GM12891 (cell line): Measurements from ENCODE around the gene ARHGAP33.

Experiments
- PAX5 ChIP-seq: IDR thresholded peaks from 2 replicates; pipeline ENCODE4 v1.6.1; 2011; ENCODE audit warnings: low read length, moderate library complexity, mild to moderate bottlenecking; ENCODE audit not compliant: insufficient read depth, severe bottlenecking
- POLR2A ChIP-seq: IDR thresholded peaks from 2 replicates; pipeline ENCODE4 v1.6.1; 2011; ENCODE audit warnings: low read depth, low read length, control low read depth
- POLR2AphosphoS5 ChIP-seq: IDR thresholded peaks from 2 replicates; pipeline ENCODE4 v1.6.1; 2011; ENCODE audit warnings: low read depth, low read length, control low read depth
- POU2F2 ChIP-seq: IDR thresholded peaks from 2 replicates; pipeline ENCODE4 v1.6.1; 2011; ENCODE audit warnings: low read depth, mild to moderate bottlenecking, control low read depth, low read length, moderate library complexity
- SPI1 ChIP-seq: IDR thresholded peaks from 2 replicates; pipeline ENCODE4 v1.6.1; 2011; ENCODE audit warnings: low read depth, low read length, control low read depth
- TAF1 ChIP-seq: IDR thresholded peaks from 2 replicates; pipeline ENCODE4 v1.6.1; 2011; ENCODE audit warnings: low read depth, low read length, control low read depth

DNA sequence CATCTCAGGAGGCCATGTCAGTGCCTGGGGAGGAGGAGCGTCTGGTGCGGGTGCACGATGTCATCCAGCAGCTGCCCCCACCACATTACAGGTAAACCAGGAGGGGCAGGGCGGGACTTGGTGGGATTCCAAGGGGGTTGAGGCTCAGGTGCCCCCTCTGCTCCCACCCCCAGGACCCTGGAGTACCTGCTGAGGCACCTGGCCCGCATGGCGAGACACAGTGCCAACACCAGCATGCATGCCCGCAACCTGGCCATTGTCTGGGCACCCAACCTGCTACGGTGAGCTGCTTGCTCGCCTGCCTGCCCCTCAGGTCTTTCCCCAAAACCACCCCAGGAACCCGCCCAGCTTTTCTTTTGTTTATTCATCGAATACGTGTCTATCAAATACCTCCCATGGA lies 7.2 kb downstream of the ARHGAP33 start:
- TF ChIP-seq POLR2AphosphoS5 (no peak), POLR2A (no peak), TAF1 (no peak), POU2F2 (no peak), SPI1 (no peak), PAX5 (no peak)
